Measurements from ENCODE around the gene CEBPB. TPM values are rescaled to one million over a fixed set of nuclear protein-coding genes. Genes with fewer than 3 reads are reported as not detected.
A peak's percentile ranks its signal among the peaks of the same experiment; 100 is the strongest.

CEBPB gene
- 100 to 1,000 TPM; 154 to 221 (median 195) TPM for total RNA-seq

- H3K4me3 ChIP-seq (ENCODE audit: low read depth, poor library complexity, severe bottlenecking) = peak within 1 kb of the TSS; percentile 89
- DNase-seq (ENCODE audit: low spot score in 2 of 2) = peak; percentile 91 to 99
- 3% methylated on average over 17 to 24 of the region's 89 CpGs for WGBS, 2 donors
- intact Hi-C loops (cut with DNase I; ENCODE audit: low total_unique reads) = loop anchor here (10.0 kb wide), 1 partner anchor 154 kb away; no protein-coding TSS in a partner anchor
- TF ChIP-seq POLR2A (IDR thresholded peaks at IDR 0.05) (peak in 1 of 2 donors; percentile 99), CTCF (IDR thresholded peaks at IDR 0.05) (peak in 1 of 3 donors; percentile 28)
Measured at GRCh38 chr20:50190251-50191064, at the start of gene CEBPB. Gene CEBPB, plus strand, starts transcription at chr20:50190830. Its CDS starts 204 bp downstream, at chr20:50191034.

- H3K4me3 ChIP-seq (ENCODE audit: low read depth, poor library complexity, severe bottlenecking) = no peak overlapping the region
- intact Hi-C loops (cut with DNase I; ENCODE audit: low total_unique reads) = no loop called here
- 46 to 81% methylated on average over 6 of the region's 6 CpGs for WGBS, 2 donors
- TF ChIP-seq CTCF (IDR thresholded peaks at IDR 0.05) = no peak
- no peak for TF ChIP-seq POLR2A (IDR thresholded peaks at IDR 0.05)
- no peak for DNase-seq (ENCODE audit: low spot score in 2 of 2)
Measured at GRCh38 chr20:50141018-50141675, 49.5 kb upstream of the CEBPB start.

GRCh38 chr20:50141811-50142561, 48.6 kb upstream of the CEBPB start:
- TF ChIP-seq POLR2A (IDR thresholded peaks at IDR 0.05) = no peak
- no peak for TF ChIP-seq CTCF (IDR thresholded peaks at IDR 0.05)
- DNase-seq (ENCODE audit: low spot score in 2 of 2) = no peak
- intact Hi-C loops (cut with DNase I; ENCODE audit: low total_unique reads) = no loop called here
- H3K4me3 ChIP-seq (ENCODE audit: low read depth, poor library complexity, severe bottlenecking) = no peak overlapping the region
- 75 to 84% methylated on average over 12 of the region's 12 CpGs for WGBS, 2 donors

GRCh38 chr20:50142812-50143211, 47.8 kb upstream of the CEBPB start:
- intact Hi-C loops (cut with DNase I; ENCODE audit: low total_unique reads) = no loop called here
- no peak for TF ChIP-seq POLR2A (IDR thresholded peaks at IDR 0.05)
- TF ChIP-seq CTCF (IDR thresholded peaks at IDR 0.05) = no peak
- no peak overlapping the region for H3K4me3 ChIP-seq (ENCODE audit: low read depth, poor library complexity, severe bottlenecking)
- WGBS, 2 donors = 71 to 73% methylated on average over 6 of the region's 6 CpGs
- DNase-seq (ENCODE audit: low spot score in 2 of 2) = no peak

- WGBS, 2 donors = 35 to 36% methylated on average over 4 of the region's 4 CpGs
Measured at GRCh38 chr20:50144362-50144761, 46.3 kb upstream of the CEBPB start.

More at GRCh38 chr20:50144362-50144761, 46.3 kb upstream of the CEBPB start:
- TF ChIP-seq POLR2A (IDR thresholded peaks at IDR 0.05) (no peak), CTCF (IDR thresholded peaks at IDR 0.05) (no peak)
- H3K4me3 ChIP-seq (ENCODE audit: low read depth, poor library complexity, severe bottlenecking) = no peak overlapping the region
- intact Hi-C loops (cut with DNase I; ENCODE audit: low total_unique reads) = no loop called here
- DNase-seq (ENCODE audit: low spot score in 2 of 2) = peak; percentile 88 to 92
